GM23338 (cell line): ENCODE data around the gene GLCE. TPM values are rescaled to one million over a fixed set of nuclear protein-coding genes. Genes with fewer than 3 reads are reported as not detected.

ENCODE experiments used
- ATAC-seq: fragments of 200-7000 bp; cut with Tn5 transposase; 3 replicates; pipeline ENCODE4 v1.9.1; 2020
- DNase-seq: peaks from one replicate; pipeline ENCODE4 v3.0.0-alpha.2; 2015; ENCODE audit warnings: low spot score
- H2AFZ ChIP-seq: fragments of 200-600 bp; sonication (generic); 2 replicates; pipeline ENCODE4 v1.8.0; 2016; ENCODE audit warnings: antibody characterized with exemption, mild to moderate bottlenecking, moderate library complexity
- H3F3A ChIP-seq: fragments of 200-600 bp; sonication (generic); replicated peaks from 2 replicates; pipeline ENCODE4 v1.8.0; 2017; ENCODE audit warnings: antibody characterized with exemption, mixed run types, low read depth
- H3K27ac ChIP-seq: fragments of 200-600 bp; sonication (generic); 2 replicates; pipeline ENCODE4 v1.6.1; 2016; ENCODE audit warnings: low read depth
- H3K27me3 ChIP-seq: fragments of 200-600 bp; sonication (generic); 2 replicates; pipeline ENCODE4 v1.8.0; 2016; ENCODE audit warnings: mild to moderate bottlenecking, mixed run types, moderate library complexity; ENCODE audit not compliant: insufficient read depth
- H3K36me3 ChIP-seq: fragments of 200-600 bp; sonication (generic); 2 replicates; pipeline ENCODE4 v1.8.0; 2016; ENCODE audit warnings: mild to moderate bottlenecking; ENCODE audit not compliant: insufficient read depth
- H3K4me1 ChIP-seq: fragments of 200-600 bp; sonication (generic); 2 replicates; pipeline ENCODE4 v1.8.0; 2016; ENCODE audit warnings: mild to moderate bottlenecking, moderate library complexity; ENCODE audit not compliant: insufficient read depth
- H3K4me2 ChIP-seq: fragments of 200-600 bp; sonication (generic); 2 replicates; pipeline ENCODE4 v1.7.1; 2017; ENCODE audit warnings: mixed run types
- H3K4me3 ChIP-seq: fragments of 200-600 bp; sonication (generic); 2 replicates; pipeline ENCODE4 v1.6.1; 2016; ENCODE audit warnings: mixed run types
- H3K79me2 ChIP-seq: fragments of 200-600 bp; sonication (generic); replicated peaks from 2 replicates; pipeline ENCODE4 v1.8.0; 2017; ENCODE audit warnings: mild to moderate bottlenecking; ENCODE audit not compliant: insufficient read depth
- H3K9me2 ChIP-seq: fragments of 200-600 bp; sonication (generic); 2 replicates; pipeline ENCODE4 v1.8.0; 2017; ENCODE audit not compliant: insufficient read depth
- H4K20me1 ChIP-seq: fragments of 200-600 bp; sonication (generic); replicated peaks from 2 replicates; pipeline ENCODE4 v1.8.0; 2017; ENCODE audit warnings: mild to moderate bottlenecking; ENCODE audit not compliant: insufficient read depth
- H3K27ac Mint-ChIP-seq: 2 replicates; pipeline ENCODE4 v1.8.0; 2020; ENCODE audit warnings: inconsistent platforms, mild to moderate bottlenecking, moderate library complexity, mixed read lengths
- H3K27me3 Mint-ChIP-seq: 3 replicates; pipeline ENCODE4 v1.8.0; 2022; ENCODE audit warnings: low read depth, mild to moderate bottlenecking, moderate library complexity, mixed read lengths, inconsistent platforms; ENCODE audit not compliant: insufficient read depth, poor library complexity
- H3K36me3 Mint-ChIP-seq: 3 replicates; pipeline ENCODE4 v1.8.0; 2021; ENCODE audit warnings: low read depth, mild to moderate bottlenecking, inconsistent platforms, moderate library complexity, mixed read lengths
- H3K4me1 Mint-ChIP-seq: 3 replicates; pipeline ENCODE4 v1.8.0; 2020; ENCODE audit warnings: mild to moderate bottlenecking, inconsistent platforms, mixed read lengths
- H3K4me3 Mint-ChIP-seq: 3 replicates; pipeline ENCODE4 v1.8.0; 2021; ENCODE audit warnings: moderate library complexity, mild to moderate bottlenecking, inconsistent platforms, mixed read lengths
- H3K9me3 Mint-ChIP-seq: 3 replicates; pipeline ENCODE4 v1.8.0; 2020; ENCODE audit warnings: moderate library complexity, mild to moderate bottlenecking, inconsistent platforms, mixed read lengths
- CTCF ChIP-seq, 2 experiments: fragments of 200-600 bp in 1 of 2; sonication (generic) in 1 of 2; conservative IDR thresholded peaks; 2 replicates each; pipeline versions ENCODE4 v1.5.1 to v1.6.1; 2016 to 2017; ENCODE audit warnings: antibody characterized with exemption in 2 of 2, low read depth in 2 of 2, mild to moderate bottlenecking in 2 of 2, moderate library complexity in 1 of 2
- EZH2 ChIP-seq: fragments of 200-600 bp; sonication (generic); IDR thresholded peaks from one replicate; pipeline ENCODE4 v1.8.0; 2017; ENCODE audit warnings: antibody characterized with exemption, mild to moderate bottlenecking, low read depth; ENCODE audit not compliant: unreplicated experiment
- EZH2phosphoT487 ChIP-seq: fragments of 200-600 bp; sonication (generic); IDR thresholded peaks from one replicate; pipeline ENCODE4 v1.8.1; 2018; ENCODE audit warnings: antibody characterized with exemption; ENCODE audit not compliant: unreplicated experiment
- JUNB ChIP-seq: IDR thresholded peaks from one replicate; pipeline ENCODE4 v1.6.1; 2016; ENCODE audit warnings: antibody characterized with exemption; ENCODE audit not compliant: unreplicated experiment
- NANOG ChIP-seq: IDR thresholded peaks from 2 replicates; pipeline ENCODE4 v1.6.1; 2016; ENCODE audit warnings: antibody characterized with exemption, borderline replicate concordance
- POLR2AphosphoS5 ChIP-seq: IDR thresholded peaks from 2 replicates; pipeline ENCODE4 v1.6.1; 2016; ENCODE audit warnings: antibody characterized with exemption, low read depth
- STAT1 ChIP-seq: IDR thresholded peaks from one replicate; pipeline ENCODE4 v1.6.1; 2016; ENCODE audit warnings: antibody characterized with exemption; ENCODE audit not compliant: unreplicated experiment
- ZNF114 ChIP-seq: fragments of 250-450 bp; sonication (Bioruptor Pico); IDR thresholded peaks from 2 replicates; pipeline ENCODE4 v1.5.0; 2020; ENCODE audit warnings: mild to moderate bottlenecking, moderate library complexity
- ZNF331 ChIP-seq: fragments of 250-450 bp; sonication (Bioruptor Pico); IDR thresholded peaks from 2 replicates; pipeline ENCODE4 v1.5.0; 2020; ENCODE audit warnings: low read depth, mild to moderate bottlenecking, moderate library complexity
- ZNF462 ChIP-seq: fragments of 250-450 bp; sonication (Bioruptor Pico); IDR thresholded peaks from 2 replicates; pipeline ENCODE4 v1.5.0; 2020; ENCODE audit warnings: mild to moderate bottlenecking, moderate library complexity
- polyA plus RNA-seq: library from polyadenylated mRNA; unstranded; fragments of >200 nt; fragmentation: Nextera tagmentation; extraction: Ambion mirVana; gene quantifications from 2 replicates; pipeline ENCODE4 v1.2.1, GENCODE V29; 2016
- total RNA-seq: library from RNA; depleted of rRNA; stranded (reverse); fragments of >200 nt; shearing (Covaris generic); gene quantifications from 2 replicates; pipeline ENCODE4 v1.2.3, GENCODE V29; 2014
- TF ChIP-seq, protein P1 (sequence below): IDR thresholded peaks from 2 replicates; pipeline ENCODE4 v1.6.1; 2016; ENCODE audit warnings: antibody characterized with exemption

GLCE gene
- total and polyA plus RNA-seq, 2 experiments from 2014 or later, result 7.5 to 15.5 TPM

- no peak for TF ChIP-seq CTCF (conservative IDR thresholded peaks at IDR 0.05; ENCODE audit: low read depth in 2 of 2)
- TF ChIP-seq POLR2AphosphoS5, result no peak
- TF ChIP-seq ZNF331 (CRISPR knock-in tag), result no peak
- no peak for TF ChIP-seq EZH2phosphoT487
- no peak for TF ChIP-seq ZNF114 (CRISPR knock-in tag)
- no peak for TF ChIP-seq EZH2
These were observed 35.2 kb upstream of the GLCE start (continued) for GRCh38 chr15:69125236-69125635.

DNA sequence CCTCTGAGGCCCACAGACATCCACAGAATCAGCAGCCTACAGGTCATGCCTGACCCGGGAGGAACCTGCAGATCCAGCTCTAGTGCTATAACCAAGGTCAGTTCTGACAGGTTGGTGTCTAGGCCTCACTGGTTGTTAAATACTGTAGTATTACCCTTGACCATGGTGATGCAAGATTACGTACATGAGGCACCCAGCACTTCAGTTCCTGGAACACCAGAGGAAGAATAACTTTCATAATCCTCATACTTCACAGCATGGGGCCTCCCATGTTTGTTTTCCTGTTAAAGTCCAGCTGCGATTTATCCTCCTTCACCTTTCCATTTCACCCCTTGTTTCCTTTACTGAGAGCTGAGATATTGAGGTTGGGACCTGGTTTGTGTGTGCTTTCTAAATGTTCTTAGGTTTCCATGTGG is 34.4 kb upstream of the GLCE start:
- TF ChIP-seq POLR2AphosphoS5, result no peak
- no peak for TF ChIP-seq NANOG
- no peak for TF ChIP-seq EZH2phosphoT487
- TF ChIP-seq ZNF114 (CRISPR knock-in tag), result no peak
- no peak for TF ChIP-seq CTCF (conservative IDR thresholded peaks at IDR 0.05; ENCODE audit: low read depth in 2 of 2)
- no peak for TF ChIP-seq STAT1
- no peak for TF ChIP-seq EZH2
- TF ChIP-seq JUNB, result no peak
- TF ChIP-seq, protein P1, sequence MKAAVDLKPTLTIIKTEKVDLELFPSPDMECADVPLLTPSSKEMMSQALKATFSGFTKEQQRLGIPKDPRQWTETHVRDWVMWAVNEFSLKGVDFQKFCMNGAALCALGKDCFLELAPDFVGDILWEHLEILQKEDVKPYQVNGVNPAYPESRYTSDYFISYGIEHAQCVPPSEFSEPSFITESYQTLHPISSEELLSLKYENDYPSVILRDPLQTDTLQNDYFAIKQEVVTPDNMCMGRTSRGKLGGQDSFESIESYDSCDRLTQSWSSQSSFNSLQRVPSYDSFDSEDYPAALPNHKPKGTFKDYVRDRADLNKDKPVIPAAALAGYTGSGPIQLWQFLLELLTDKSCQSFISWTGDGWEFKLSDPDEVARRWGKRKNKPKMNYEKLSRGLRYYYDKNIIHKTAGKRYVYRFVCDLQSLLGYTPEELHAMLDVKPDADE, result no peak
- no peak for TF ChIP-seq ZNF462
- H2AFZ ChIP-seq, result 0 out of 2 replicates have a peak overlapping the region, but pooled peaks have one; percentile 14
- H3K27ac ChIP-seq, result no peak overlapping the region
- H3K4me2 ChIP-seq, result no peak overlapping the region
- H3K4me3 ChIP-seq, result no peak overlapping the region
- Mint-ChIP-seq H3K4me1 (peaks cover 38% of the 10 kb centered on the region), H3K27ac (no peak overlapping the region), H3K4me3 (no peak overlapping the region), H3K9me3 (no peaks in the 10 kb centered on the region), H3K36me3 (no peaks in the 10 kb centered on the region), H3K27me3 (peaks cover 17% of the 10 kb centered on the region)
- H3K27me3 ChIP-seq, result peaks cover 18% of the 10 kb centered on the region
- H4K20me1 ChIP-seq, result no peaks in the 10 kb centered on the region
- DNase-seq (no peak), ATAC-seq (no peak)
- peaks cover 13% of the 10 kb centered on the region for H3K4me1 ChIP-seq
- no peaks in the 10 kb centered on the region for H3K9me2 ChIP-seq
- no peaks in the 10 kb centered on the region for H3K36me3 ChIP-seq
- H3F3A ChIP-seq, result no peaks in the 10 kb centered on the region
- no peaks in the 10 kb centered on the region for H3K79me2 ChIP-seq
